AG04449 (cell line): Measurements from ENCODE around the gene TMEM217.

ENCODE experiments used
- CTCF ChIA-PET: fragments of 350-600 bp; formaldehyde crosslinking; extraction: SDS; loops from one replicate; lab custom pipeline; 2021; ENCODE audit warnings: antibody characterized with exemption; lab: Yijun Ruan, JAX
- POLR2A ChIA-PET: fragments of 400-600, 350-600 bp; formaldehyde crosslinking; extraction: SDS; loops from one replicate; lab custom pipeline; 2020; ENCODE audit warnings: antibody characterized with exemption, inconsistent platforms; lab: Yijun Ruan, JAX
- DNase-seq: peaks from one replicate; pipeline ENCODE4 v3.0.0-alpha.2; 2010; ENCODE audit warnings: low read depth, low spot score
- H3K4me3 ChIP-seq: 2 replicates; pipeline ENCODE4 v1.5.1; 2011; ENCODE audit warnings: low read depth, mild to moderate bottlenecking, control low read depth, low read length
- CTCF ChIP-seq: IDR thresholded peaks from one replicate; pipeline ENCODE4 v1.5.1; 2011; ENCODE audit warnings: mild to moderate bottlenecking, moderate library complexity, low read length, control low read depth, inconsistent platforms; ENCODE audit not compliant: insufficient read depth; ENCODE audit errors: missing control alignments

The TMEM217 gene

GRCh38 chr6:37283268-37283667 is 25.3 kb upstream of the TMEM217 start:
- POLR2A ChIA-PET: no interaction called here
- TF ChIP-seq CTCF: no peak
- no peak for DNase-seq
- H3K4me3 ChIP-seq: no peak overlapping the region
- CTCF ChIA-PET: interaction anchor here (1.1 to 1.5 kb wide), 2 partner anchors 12 to 20 kb away, joined by 4 read pairs; no protein-coding TSS in a partner anchor

DNA sequence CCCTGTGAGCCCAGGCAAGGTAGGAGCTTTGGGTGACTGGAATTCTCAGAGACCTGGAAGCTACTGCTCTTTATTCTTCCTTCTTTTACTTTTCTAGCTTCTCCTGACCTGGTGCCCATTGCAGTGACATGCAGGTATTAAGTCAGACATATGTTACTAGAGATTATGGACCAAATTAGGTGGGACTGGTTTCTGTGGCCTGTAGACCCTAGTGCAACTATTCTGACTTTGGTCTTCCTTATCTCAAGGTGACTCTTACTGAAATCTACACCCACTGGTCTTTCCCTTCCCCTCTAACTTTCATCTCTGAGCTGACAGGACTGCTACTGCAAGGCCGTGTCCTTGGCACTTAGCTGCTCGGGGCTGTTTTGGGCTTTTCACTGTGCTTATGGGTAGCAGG is 24.4 kb upstream of the TMEM217 start:
- no peak for TF ChIP-seq CTCF
- CTCF ChIA-PET: interaction anchor here (1.5 kb wide), 1 partner anchor 12 kb away, joined by 4 read pairs; no protein-coding TSS in a partner anchor
- DNase-seq: no peak
- H3K4me3 ChIP-seq: no peak overlapping the region
- POLR2A ChIA-PET: no interaction called here

GRCh38 chr6:37280162-37280887 is 22.4 kb upstream of the TMEM217 start:
- DNase-seq: no peak
- TF ChIP-seq CTCF: no peak
- CTCF ChIA-PET: interaction anchor here (1.0 to 1.8 kb wide), 4 partner anchors 13 to 262 kb away, joined by 3 to 4 read pairs (median 4); no protein-coding TSS in a partner anchor
- H3K4me3 ChIP-seq: no peak overlapping the region
- POLR2A ChIA-PET: no interaction called here

DNA sequence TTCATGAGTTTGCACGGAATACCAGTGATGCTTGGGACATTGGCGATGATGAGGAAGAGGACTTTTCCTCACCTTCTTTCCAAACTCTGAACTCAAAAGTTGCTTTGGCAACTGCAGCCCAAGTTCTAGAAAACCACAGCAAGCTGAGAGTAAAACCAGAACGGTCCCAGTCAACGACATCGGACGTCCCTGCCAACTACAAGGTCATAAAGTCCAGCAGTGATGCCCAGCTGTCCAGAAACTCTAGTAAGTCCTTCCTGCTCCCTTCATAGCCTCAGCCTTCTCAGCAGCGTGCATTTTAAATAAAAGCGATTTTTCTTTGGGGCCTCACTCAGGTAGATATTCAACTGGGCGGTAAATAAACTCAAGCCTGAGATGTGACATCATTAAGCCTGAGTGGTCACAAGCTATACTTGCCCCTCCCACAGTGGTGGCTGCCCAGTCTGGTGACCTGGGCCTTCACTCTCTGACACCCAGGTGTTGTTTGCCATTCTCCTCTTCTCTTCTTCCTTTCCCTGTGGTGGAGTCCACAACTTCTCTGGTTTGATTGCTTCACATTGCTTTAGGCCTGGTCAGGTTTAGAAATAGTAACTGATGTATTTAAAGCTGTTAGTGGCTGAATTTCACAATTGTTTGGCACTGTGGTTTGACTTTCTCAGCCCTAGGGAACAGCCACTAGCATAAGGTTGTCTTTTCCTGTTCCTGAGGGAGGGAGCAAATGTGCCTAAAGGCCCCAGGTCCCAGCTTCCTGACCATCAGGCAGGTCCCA is 21.6 kb upstream of the TMEM217 start:
- POLR2A ChIA-PET: no interaction called here
- TF ChIP-seq CTCF: no peak
- DNase-seq: no peak
- no peak overlapping the region for H3K4me3 ChIP-seq
- CTCF ChIA-PET: interaction anchor here (1.0 to 1.8 kb wide), 3 partner anchors 14 to 261 kb away, joined by 3 to 4 read pairs (median 4); no protein-coding TSS in a partner anchor

- ChIA-PET POLR2A (no interaction called here), CTCF (no interaction called here)
- DNase-seq: no peak
- no peak overlapping the region for H3K4me3 ChIP-seq
- TF ChIP-seq CTCF: no peak
These were observed 19.1 kb upstream of the TMEM217 start for GRCh38 chr6:37277001-37277409.

DNA sequence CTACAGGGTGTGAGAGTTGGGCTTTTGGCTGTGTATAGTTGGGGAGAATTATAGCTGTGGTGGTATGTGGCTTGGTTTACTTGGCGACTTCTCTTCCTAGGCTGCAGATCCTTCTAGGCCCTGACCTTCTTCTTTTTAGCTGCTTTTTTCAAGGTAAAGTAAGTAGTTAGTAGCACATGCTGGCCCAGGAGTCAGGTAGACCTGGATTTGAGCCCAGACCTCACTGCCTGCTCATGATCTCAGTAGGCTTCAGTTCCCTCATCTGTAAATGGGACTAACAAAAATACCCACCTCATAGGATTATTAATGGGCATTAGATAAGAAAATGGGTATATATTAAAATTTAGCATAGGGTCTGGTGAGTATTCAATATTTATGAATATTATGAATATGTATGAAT is 17.4 kb upstream of the TMEM217 start:
- ChIA-PET POLR2A (no interaction called here), CTCF (no interaction called here)
- H3K4me3 ChIP-seq: no peak overlapping the region
- DNase-seq: no peak
- TF ChIP-seq CTCF: no peak
